Measurements from ENCODE around the gene KCNC3.

Gene KCNC3

GRCh38 chr19:50323782-50324133, 5.4 kb downstream of the KCNC3 start:
- Histone ChIP-seq H3K27me3 (ENCODE audit: insufficient read depth, insufficient read length) (no peaks in the 10 kb centered on the region), H3K36me3 (ENCODE audit: insufficient read depth, insufficient read length, low read length) (peaks cover 33% of the 10 kb centered on the region), H3K4me1 (ENCODE audit: insufficient read depth, insufficient read length) (peaks cover 2% of the 10 kb centered on the region), H3K4me3 (ENCODE audit: insufficient read length, low read depth) (no peak overlapping the region), H3K9me3 (ENCODE audit: insufficient read depth, low read length) (no peaks in the 10 kb centered on the region), H3K9ac (ENCODE audit: insufficient read length, low read depth) (no peak overlapping the region)
- no peak for DNase-seq (ENCODE audit: low read depth, low spot score)
- no peak for TF ChIP-seq YY1 (IDR thresholded peaks at IDR 0.05; ENCODE audit: insufficient read depth, insufficient read length)
- no peak for TF ChIP-seq ZNF274 (IDR thresholded peaks at IDR 0.05; ENCODE audit: low read depth, low read length)
- no peak for TF ChIP-seq SUZ12 (IDR thresholded peaks at IDR 0.05; ENCODE audit: extremely low read depth, insufficient read depth, insufficient read length)

- TF ChIP-seq YY1 (IDR thresholded peaks at IDR 0.05; ENCODE audit: insufficient read depth, insufficient read length) = no peak
- TF ChIP-seq SUZ12 (IDR thresholded peaks at IDR 0.05; ENCODE audit: extremely low read depth, insufficient read depth, insufficient read length) = no peak
- no peak for TF ChIP-seq ZNF274 (IDR thresholded peaks at IDR 0.05; ENCODE audit: low read depth, low read length)
- peaks cover 39% of the 10 kb centered on the region for H3K36me3 ChIP-seq (ENCODE audit: insufficient read depth, insufficient read length, low read length)
Observed at GRCh38 chr19:50322931-50323781, 6.0 kb downstream of the KCNC3 start.

GRCh38 chr19:50322234-50322633, 6.9 kb downstream of the KCNC3 start:
- DNase-seq (ENCODE audit: low read depth, low spot score) = no peak
- H3K9ac ChIP-seq (ENCODE audit: insufficient read length, low read depth) = no peak overlapping the region
- no peaks in the 10 kb centered on the region for H3K27me3 ChIP-seq (ENCODE audit: insufficient read depth, insufficient read length)
- peaks cover 6% of the 10 kb centered on the region for H3K4me1 ChIP-seq (ENCODE audit: insufficient read depth, insufficient read length)
- H3K9me3 ChIP-seq (ENCODE audit: insufficient read depth, low read length) = no peaks in the 10 kb centered on the region
- H3K36me3 ChIP-seq (ENCODE audit: insufficient read depth, insufficient read length, low read length) = peaks cover 47% of the 10 kb centered on the region
- no peak overlapping the region for H3K4me3 ChIP-seq (ENCODE audit: insufficient read length, low read depth)
- TF ChIP-seq ZNF274 (IDR thresholded peaks at IDR 0.05; ENCODE audit: low read depth, low read length) (no peak), SUZ12 (IDR thresholded peaks at IDR 0.05; ENCODE audit: extremely low read depth, insufficient read depth, insufficient read length) (no peak), YY1 (IDR thresholded peaks at IDR 0.05; ENCODE audit: insufficient read depth, insufficient read length) (no peak)

More at GRCh38 chr19:50322931-50323781, 6.0 kb downstream of the KCNC3 start:
- H3K4me1 ChIP-seq (ENCODE audit: insufficient read depth, insufficient read length) = peaks cover 2% of the 10 kb centered on the region
- no peaks in the 10 kb centered on the region for H3K27me3 ChIP-seq (ENCODE audit: insufficient read depth, insufficient read length)
- H3K9ac ChIP-seq (ENCODE audit: insufficient read length, low read depth) = no peak overlapping the region
- no peak for DNase-seq (ENCODE audit: low read depth, low spot score)
- no peaks in the 10 kb centered on the region for H3K9me3 ChIP-seq (ENCODE audit: insufficient read depth, low read length)
- H3K4me3 ChIP-seq (ENCODE audit: insufficient read length, low read depth) = no peak overlapping the region

- H3K4me1 ChIP-seq (ENCODE audit: insufficient read depth, insufficient read length) = peaks cover 7% of the 10 kb centered on the region
- DNase-seq (ENCODE audit: low read depth, low spot score) = no peak
- H3K9ac ChIP-seq (ENCODE audit: insufficient read length, low read depth) = no peak overlapping the region
- no peak overlapping the region for H3K4me3 ChIP-seq (ENCODE audit: insufficient read length, low read depth)
- H3K36me3 ChIP-seq (ENCODE audit: insufficient read depth, insufficient read length, low read length) = peaks cover 49% of the 10 kb centered on the region
- no peaks in the 10 kb centered on the region for H3K9me3 ChIP-seq (ENCODE audit: insufficient read depth, low read length)
- H3K27me3 ChIP-seq (ENCODE audit: insufficient read depth, insufficient read length) = no peaks in the 10 kb centered on the region
- TF ChIP-seq ZNF274 (IDR thresholded peaks at IDR 0.05; ENCODE audit: low read depth, low read length) (no peak), SUZ12 (IDR thresholded peaks at IDR 0.05; ENCODE audit: extremely low read depth, insufficient read depth, insufficient read length) (no peak), YY1 (IDR thresholded peaks at IDR 0.05; ENCODE audit: insufficient read depth, insufficient read length) (no peak)
Observed at GRCh38 chr19:50321831-50322230, 7.3 kb downstream of the KCNC3 start.

- TF ChIP-seq YY1 (IDR thresholded peaks at IDR 0.05; ENCODE audit: insufficient read depth, insufficient read length) = no peak
- TF ChIP-seq ZNF274 (IDR thresholded peaks at IDR 0.05; ENCODE audit: low read depth, low read length) = no peak
- no peak for TF ChIP-seq SUZ12 (IDR thresholded peaks at IDR 0.05; ENCODE audit: extremely low read depth, insufficient read depth, insufficient read length)
- no peak overlapping the region for H3K9ac ChIP-seq (ENCODE audit: insufficient read length, low read depth)
- H3K27me3 ChIP-seq (ENCODE audit: insufficient read depth, insufficient read length) = no peaks in the 10 kb centered on the region
- no peak for DNase-seq (ENCODE audit: low read depth, low spot score)
- H3K36me3 ChIP-seq (ENCODE audit: insufficient read depth, insufficient read length, low read length) = peaks cover 49% of the 10 kb centered on the region
- H3K9me3 ChIP-seq (ENCODE audit: insufficient read depth, low read length) = no peaks in the 10 kb centered on the region
- no peak overlapping the region for H3K4me3 ChIP-seq (ENCODE audit: insufficient read length, low read depth)
- H3K4me1 ChIP-seq (ENCODE audit: insufficient read depth, insufficient read length) = peaks cover 7% of the 10 kb centered on the region
Observed at GRCh38 chr19:50320596-50320995, 8.6 kb downstream of the KCNC3 start.

- Histone ChIP-seq H3K4me3 (ENCODE audit: insufficient read length, low read depth) (no peak overlapping the region), H3K27me3 (ENCODE audit: insufficient read depth, insufficient read length) (no peaks in the 10 kb centered on the region), H3K9me3 (ENCODE audit: insufficient read depth, low read length) (no peaks in the 10 kb centered on the region), H3K36me3 (ENCODE audit: insufficient read depth, insufficient read length, low read length) (peaks cover 49% of the 10 kb centered on the region), H3K4me1 (ENCODE audit: insufficient read depth, insufficient read length) (peaks cover 5% of the 10 kb centered on the region), H3K9ac (ENCODE audit: insufficient read length, low read depth) (no peak overlapping the region)
- no peak for DNase-seq (ENCODE audit: low read depth, low spot score)
- TF ChIP-seq ZNF274 (IDR thresholded peaks at IDR 0.05; ENCODE audit: low read depth, low read length) (no peak), YY1 (IDR thresholded peaks at IDR 0.05; ENCODE audit: insufficient read depth, insufficient read length) (no peak), SUZ12 (IDR thresholded peaks at IDR 0.05; ENCODE audit: extremely low read depth, insufficient read depth, insufficient read length) (no peak)
Observed at GRCh38 chr19:50320051-50320450, 9.1 kb downstream of the KCNC3 start.

GRCh38 chr19:50319156-50319555, 10.0 kb downstream of the KCNC3 start:
- H3K9me3 ChIP-seq (ENCODE audit: insufficient read depth, low read length) = no peaks in the 10 kb centered on the region
- TF ChIP-seq YY1 (IDR thresholded peaks at IDR 0.05; ENCODE audit: insufficient read depth, insufficient read length) = no peak
- TF ChIP-seq SUZ12 (IDR thresholded peaks at IDR 0.05; ENCODE audit: extremely low read depth, insufficient read depth, insufficient read length) = no peak
- no peak for TF ChIP-seq ZNF274 (IDR thresholded peaks at IDR 0.05; ENCODE audit: low read depth, low read length)
- H3K27me3 ChIP-seq (ENCODE audit: insufficient read depth, insufficient read length) = no peaks in the 10 kb centered on the region

More at GRCh38 chr19:50319156-50319555, 10.0 kb downstream of the KCNC3 start:
- no peak overlapping the region for H3K9ac ChIP-seq (ENCODE audit: insufficient read length, low read depth)
- H3K4me3 ChIP-seq (ENCODE audit: insufficient read length, low read depth) = no peak overlapping the region
- peaks cover 5% of the 10 kb centered on the region for H3K4me1 ChIP-seq (ENCODE audit: insufficient read depth, insufficient read length)
- H3K36me3 ChIP-seq (ENCODE audit: insufficient read depth, insufficient read length, low read length) = peaks cover 46% of the 10 kb centered on the region
- DNase-seq (ENCODE audit: low read depth, low spot score) = no peak

Measured in NT2/D1 (cell line).